Vagina (tissue), 2 donors: ENCODE data around the gene TNNC1.

Source experiments
- CTCF ChIP-seq, 3 experiments: fragments of 450-650 bp in 2 of 3; fragments of 200-600 bp in 1 of 3; sonication (generic) in 1 of 3; IDR thresholded peaks; one replicate each; pipeline ENCODE4 v1.5.1; 2017 to 2019; ENCODE audit warnings: antibody characterized with exemption in 3 of 3, mild to moderate bottlenecking in 2 of 3, moderate library complexity in 2 of 3
- POLR2A ChIP-seq, 2 donors: fragments of 450-650 bp; IDR thresholded peaks; one replicate each; pipeline ENCODE4 v1.6.1; 2017; ENCODE audit warnings: antibody characterized with exemption in 2 of 2, mild to moderate bottlenecking in 2 of 2, moderate library complexity in 2 of 2
- POLR2AphosphoS5 ChIP-seq, 2 donors: sonication (generic); formaldehyde crosslinking; IDR thresholded peaks; one replicate each; pipeline ENCODE4 v1.9.0; 2017; ENCODE audit warnings: antibody characterized with exemption in 2 of 2, mild to moderate bottlenecking in 2 of 2, low read depth in 1 of 2; ENCODE audit not compliant: insufficient read depth in 1 of 2

GRCh38 chr3:52442409-52443267, 11.2 kb downstream of the TNNC1 start:
- no peak for TF ChIP-seq CTCF (IDR thresholded peaks at IDR 0.05)
- no peak for TF ChIP-seq POLR2A (IDR thresholded peaks at IDR 0.05)
- no peak for TF ChIP-seq POLR2AphosphoS5 (IDR thresholded peaks at IDR 0.05; ENCODE audit: insufficient read depth in 1 of 2, low read depth in 1 of 2)
